Gastroesophageal sphincter (tissue), 3 donors: ENCODE measurements around the gene RMND5A.

ENCODE experiments used
- POLR2A ChIP-seq, 2 donors: fragments of 450-650 bp; IDR thresholded peaks; one replicate each; pipeline ENCODE4 v1.6.1; 2017; ENCODE audit warnings: antibody characterized with exemption in 2 of 2, mild to moderate bottlenecking in 2 of 2, moderate library complexity in 1 of 2
- TF ChIP-seq, protein P1 (sequence below), 4 experiments: fragments of 200-600 bp in 2 of 4; fragments of 450-650 bp in 2 of 4; sonication (generic) in 1 of 4; IDR thresholded peaks; one replicate each; pipeline ENCODE4 v1.5.1; 2017 to 2019; ENCODE audit warnings: antibody characterized with exemption in 4 of 4, mild to moderate bottlenecking in 2 of 4, moderate library complexity in 2 of 4

DNA sequence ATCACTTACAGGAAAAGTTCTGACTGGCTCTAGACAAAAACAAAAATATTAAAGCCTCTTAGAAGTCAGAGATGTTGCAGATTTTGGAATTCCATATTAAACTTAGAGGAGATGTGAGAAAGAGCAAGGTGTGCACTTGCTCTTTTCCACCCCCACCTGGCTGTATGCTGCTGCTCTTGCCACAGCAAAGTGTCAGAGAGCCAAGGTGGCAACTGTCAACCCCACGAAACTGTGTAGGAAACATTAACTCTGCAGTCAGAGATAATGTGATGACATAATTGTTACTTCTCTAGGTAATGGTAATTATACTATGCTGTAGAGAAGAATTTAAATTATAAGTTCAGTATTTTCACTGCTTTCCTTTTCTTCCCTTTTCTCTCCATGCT is 45.2 kb downstream of the RMND5A start:
- TF ChIP-seq, protein P1, sequence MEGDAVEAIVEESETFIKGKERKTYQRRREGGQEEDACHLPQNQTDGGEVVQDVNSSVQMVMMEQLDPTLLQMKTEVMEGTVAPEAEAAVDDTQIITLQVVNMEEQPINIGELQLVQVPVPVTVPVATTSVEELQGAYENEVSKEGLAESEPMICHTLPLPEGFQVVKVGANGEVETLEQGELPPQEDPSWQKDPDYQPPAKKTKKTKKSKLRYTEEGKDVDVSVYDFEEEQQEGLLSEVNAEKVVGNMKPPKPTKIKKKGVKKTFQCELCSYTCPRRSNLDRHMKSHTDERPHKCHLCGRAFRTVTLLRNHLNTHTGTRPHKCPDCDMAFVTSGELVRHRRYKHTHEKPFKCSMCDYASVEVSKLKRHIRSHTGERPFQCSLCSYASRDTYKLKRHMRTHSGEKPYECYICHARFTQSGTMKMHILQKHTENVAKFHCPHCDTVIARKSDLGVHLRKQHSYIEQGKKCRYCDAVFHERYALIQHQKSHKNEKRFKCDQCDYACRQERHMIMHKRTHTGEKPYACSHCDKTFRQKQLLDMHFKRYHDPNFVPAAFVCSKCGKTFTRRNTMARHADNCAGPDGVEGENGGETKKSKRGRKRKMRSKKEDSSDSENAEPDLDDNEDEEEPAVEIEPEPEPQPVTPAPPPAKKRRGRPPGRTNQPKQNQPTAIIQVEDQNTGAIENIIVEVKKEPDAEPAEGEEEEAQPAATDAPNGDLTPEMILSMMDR (IDR thresholded peaks at IDR 0.05): no peak
- TF ChIP-seq POLR2A (IDR thresholded peaks at IDR 0.05): no peak
